CD4-positive, CD25-positive, alpha-beta regulatory T cell (primary cell): ENCODE results near the gene CUX1. TPM values are rescaled to one million over a fixed set of nuclear protein-coding genes. Genes with fewer than 3 reads are reported as not detected.
A peak's percentile ranks its signal among the peaks of the same experiment; 100 is the strongest.

Experiments
- ATAC-seq, 2 donors: fragments of 150-1000 bp; cut with Tn5 transposase; one replicate each; pipeline ENCODE4 v1.10.0; 2021; ENCODE audit warnings: low read depth in 2 of 2, moderate number of reproducible peaks in 2 of 2, moderate library complexity in 1 of 2
- DNase-seq, 3 donors: peaks; one replicate each; pipeline versions ENCODE4 v3.0.0 to v3.0.0-alpha.2; 2012 to 2022; ENCODE audit warnings: mixed read lengths in 1 of 3
- H3K27ac ChIP-seq: one replicate; pipeline ENCODE4 v1.7.0; 2013; ENCODE audit warnings: mild to moderate bottlenecking, low read length; ENCODE audit not compliant: insufficient read depth, poor library complexity, severe bottlenecking
- H3K27me3 ChIP-seq: one replicate; pipeline ENCODE4 v1.7.0; 2013; ENCODE audit warnings: low read length; ENCODE audit not compliant: control insufficient read depth, insufficient read depth
- H3K36me3 ChIP-seq: one replicate; pipeline ENCODE4 v1.7.0; 2013; ENCODE audit warnings: mild to moderate bottlenecking, low read length, moderate library complexity; ENCODE audit not compliant: control insufficient read depth, insufficient read depth
- H3K4me1 ChIP-seq: 2 replicates; pipeline ENCODE4 v1.7.0; 2013; ENCODE audit warnings: mild to moderate bottlenecking, low read length; ENCODE audit not compliant: insufficient read depth, control insufficient read depth, poor library complexity, severe bottlenecking
- H3K4me3 ChIP-seq: one replicate; pipeline ENCODE4 v1.7.0; 2013; ENCODE audit warnings: low read depth, mild to moderate bottlenecking, low read length, moderate library complexity
- H3K9me3 ChIP-seq, 2 experiments: 1 replicate in 1 of 2; 2 replicates in 1 of 2; pipeline ENCODE4 v1.7.0; 2013; ENCODE audit warnings: low read length in 2 of 2, mild to moderate bottlenecking in 1 of 2, moderate library complexity in 1 of 2; ENCODE audit not compliant: control insufficient read depth in 2 of 2
- H3K27ac Mint-ChIP-seq, 3 donors: one replicate each; pipeline ENCODE4 v1.8.0; 2020 to 2022; ENCODE audit warnings: mild to moderate bottlenecking in 3 of 3, mixed read lengths in 3 of 3, moderate library complexity in 2 of 3
- H3K27me3 Mint-ChIP-seq: one replicate; pipeline ENCODE4 v1.8.0; 2022; ENCODE audit warnings: mild to moderate bottlenecking, mixed read lengths
- H3K36me3 Mint-ChIP-seq: one replicate; pipeline ENCODE4 v1.8.0; 2020; ENCODE audit warnings: mixed read lengths
- H3K4me1 Mint-ChIP-seq, 4 donors: one replicate each; pipeline ENCODE4 v1.8.0; 2020 to 2022; ENCODE audit warnings: mixed read lengths in 4 of 4, mild to moderate bottlenecking in 1 of 4
- H3K4me3 Mint-ChIP-seq, 4 donors: one replicate each; pipeline ENCODE4 v1.8.0; 2020 to 2022; ENCODE audit warnings: mild to moderate bottlenecking in 4 of 4, mixed read lengths in 4 of 4, moderate library complexity in 3 of 4
- H3K9me3 Mint-ChIP-seq, 7 donors: one replicate each; pipeline ENCODE4 v1.8.0; 2020 to 2022; ENCODE audit warnings: mixed read lengths in 7 of 7, mild to moderate bottlenecking in 3 of 7, moderate library complexity in 2 of 7
- polyA plus RNA-seq, 4 donors: library from polyadenylated mRNA; unstranded; fragments of 300-500 nt; fragmentation: Illumina TruSeq; gene quantifications; one replicate each; pipeline ENCODE4 v1.2.3, GENCODE V29; 2021
- total RNA-seq: library from RNA; stranded (reverse); gene quantifications from one replicate; pipeline ENCODE4 v1.2.3, GENCODE V29; 2022

CUX1 gene
- total and polyA plus RNA-seq, 5 donors from 2014 or later, result 6.0 to 45.1 (median 7.8) TPM

GRCh38 chr7:102154425-102154824 lies 337.0 kb downstream of the CUX1 start:
- Histone ChIP-seq H3K4me3 (no peak overlapping the region), H3K27me3 (no peaks in the 10 kb centered on the region), H3K4me1 (no peaks in the 10 kb centered on the region), H3K9me3 (no peaks in the 10 kb centered on the region), H3K36me3 (peaks cover 3% of the 10 kb centered on the region), H3K27ac (no peak overlapping the region)
- Mint-ChIP-seq H3K9me3 (peaks cover 0 to 1% (median 0%) of the 10 kb centered on the region in 7 donors), H3K36me3 (peaks cover 17% of the 10 kb centered on the region), H3K4me3 (no peak overlapping the region), H3K4me1 (peaks cover 0 to 3% (median 0%) of the 10 kb centered on the region in 4 donors), H3K27me3 (no peaks in the 10 kb centered on the region), H3K27ac (peak overlapping the region in 1 of 3 donors; percentile 23)
- DNase-seq (no peak), ATAC-seq (no peak)

GRCh38 chr7:102155821-102156441 lies 338.5 kb downstream of the CUX1 start:
- Histone ChIP-seq H3K27me3 (no peaks in the 10 kb centered on the region), H3K4me1 (no peaks in the 10 kb centered on the region), H3K9me3 (no peaks in the 10 kb centered on the region), H3K4me3 (no peak overlapping the region), H3K36me3 (peaks cover 3% of the 10 kb centered on the region), H3K27ac (no peak overlapping the region)
- ATAC-seq (no peak), DNase-seq (no peak)
- Mint-ChIP-seq H3K27ac (peak overlapping the region in 1 of 3 donors; percentile 1), H3K4me1 (no peaks in the 10 kb centered on the region), H3K27me3 (no peaks in the 10 kb centered on the region), H3K4me3 (no peak overlapping the region), H3K36me3 (peaks cover 21% of the 10 kb centered on the region), H3K9me3 (no peaks in the 10 kb centered on the region)

GRCh38 chr7:102156867-102157266 lies 339.4 kb downstream of the CUX1 start:
- no peak for ATAC-seq
- H3K4me1 Mint-ChIP-seq, result no peaks in the 10 kb centered on the region
- peaks cover 3% of the 10 kb centered on the region for H3K36me3 ChIP-seq
- no peak for DNase-seq
- H3K4me3 ChIP-seq, result no peak overlapping the region
- H3K27ac ChIP-seq, result no peak overlapping the region
- H3K27me3 Mint-ChIP-seq, result no peaks in the 10 kb centered on the region
- H3K9me3 Mint-ChIP-seq, result peaks cover 0 to 2% (median 0%) of the 10 kb centered on the region in 7 donors
- no peak overlapping the region for H3K4me3 Mint-ChIP-seq
- H3K27me3 ChIP-seq, result no peaks in the 10 kb centered on the region
- H3K4me1 ChIP-seq, result no peaks in the 10 kb centered on the region
- H3K27ac Mint-ChIP-seq, result no peak overlapping the region
- H3K9me3 ChIP-seq, result no peaks in the 10 kb centered on the region
- H3K36me3 Mint-ChIP-seq, result peaks cover 24% of the 10 kb centered on the region

GRCh38 chr7:102165136-102165535 lies 347.7 kb downstream of the CUX1 start:
- Histone ChIP-seq H3K36me3 (no peaks in the 10 kb centered on the region), H3K9me3 (no peaks in the 10 kb centered on the region), H3K4me1 (no peaks in the 10 kb centered on the region), H3K27me3 (no peaks in the 10 kb centered on the region), H3K4me3 (no peak overlapping the region), H3K27ac (no peak overlapping the region)
- H3K36me3 Mint-ChIP-seq, result peaks cover 14% of the 10 kb centered on the region
- H3K4me1 Mint-ChIP-seq, result peaks cover 0 to 4% (median 0%) of the 10 kb centered on the region in 4 donors
- peaks cover 0 to 4% (median 0%) of the 10 kb centered on the region in 7 donors for H3K9me3 Mint-ChIP-seq
- H3K4me3 Mint-ChIP-seq, result no peak overlapping the region
- H3K27ac Mint-ChIP-seq, result no peak overlapping the region
- ATAC-seq, result no peak
- H3K27me3 Mint-ChIP-seq, result no peaks in the 10 kb centered on the region
- no peak for DNase-seq

GRCh38 chr7:102167254-102167653 lies 349.8 kb downstream of the CUX1 start:
- Histone ChIP-seq H3K36me3 (no peaks in the 10 kb centered on the region), H3K4me3 (no peak overlapping the region), H3K27me3 (no peaks in the 10 kb centered on the region), H3K9me3 (no peaks in the 10 kb centered on the region), H3K27ac (no peak overlapping the region), H3K4me1 (no peaks in the 10 kb centered on the region)
- Mint-ChIP-seq H3K36me3 (peaks cover 11% of the 10 kb centered on the region), H3K4me1 (peaks cover 0 to 4% (median 0%) of the 10 kb centered on the region in 4 donors), H3K9me3 (peaks cover 0 to 2% (median 0%) of the 10 kb centered on the region in 7 donors), H3K4me3 (no peak overlapping the region), H3K27me3 (no peaks in the 10 kb centered on the region), H3K27ac (no peak overlapping the region)
- ATAC-seq (no peak), DNase-seq (no peak)

- H3K4me3 Mint-ChIP-seq, result no peak overlapping the region
- peaks cover 0 to 4% (median 0%) of the 10 kb centered on the region in 4 donors for H3K4me1 Mint-ChIP-seq
- Histone ChIP-seq H3K9me3 (no peaks in the 10 kb centered on the region), H3K36me3 (no peaks in the 10 kb centered on the region), H3K27ac (no peak overlapping the region), H3K27me3 (no peaks in the 10 kb centered on the region), H3K4me3 (no peak overlapping the region), H3K4me1 (no peaks in the 10 kb centered on the region)
- no peaks in the 10 kb centered on the region for H3K27me3 Mint-ChIP-seq
- H3K27ac Mint-ChIP-seq, result peak overlapping the region in 1 of 3 donors; percentile 41
- no peak for DNase-seq
- peaks cover 11% of the 10 kb centered on the region for H3K36me3 Mint-ChIP-seq
- peaks cover 0 to 2% (median 0%) of the 10 kb centered on the region in 7 donors for H3K9me3 Mint-ChIP-seq
- ATAC-seq, result no peak
These were observed 352.4 kb downstream of the CUX1 start for GRCh38 chr7:102169651-102170392.

GRCh38 chr7:102170393-102170970 lies 353.1 kb downstream of the CUX1 start:
- Histone ChIP-seq H3K4me3 (no peak overlapping the region), H3K4me1 (no peaks in the 10 kb centered on the region), H3K36me3 (no peaks in the 10 kb centered on the region), H3K27ac (no peak overlapping the region), H3K9me3 (no peaks in the 10 kb centered on the region), H3K27me3 (no peaks in the 10 kb centered on the region)
- ATAC-seq (no peak), DNase-seq (no peak)
- H3K36me3 Mint-ChIP-seq, result peaks cover 11% of the 10 kb centered on the region
- peaks cover 0 to 2% (median 0%) of the 10 kb centered on the region in 7 donors for H3K9me3 Mint-ChIP-seq
- peak overlapping the region in 1 of 3 donors; percentile 41 for H3K27ac Mint-ChIP-seq
- peaks cover 0 to 4% (median 0%) of the 10 kb centered on the region in 4 donors for H3K4me1 Mint-ChIP-seq
- H3K27me3 Mint-ChIP-seq, result no peaks in the 10 kb centered on the region
- no peak overlapping the region for H3K4me3 Mint-ChIP-seq
